ENCODE measurements around the gene SUFU. TPM values are rescaled to one million over a fixed set of nuclear protein-coding genes. Genes with fewer than 3 reads are reported as not detected.

Gene SUFU
- total and polyA plus RNA-seq, 2 of the 8 experiments (the other 6 are each of a cell fraction or from before 2014, with no cell fraction given), result 7.0 to 10.8 TPM

GRCh38 chr10:102534333-102534732 lies 30.6 kb downstream of the SUFU start:
- H3K36me3 ChIP-seq (ENCODE audit: control insufficient read depth in 2 of 4, insufficient read depth in 4 of 4, low read length in 3 of 4), result no peaks in the 10 kb centered on the region
- H3K23me2 ChIP-seq (ENCODE audit: low read depth, low read length), result no peaks in the 10 kb centered on the region
- no peaks in the 10 kb centered on the region for H3K9me3 ChIP-seq (ENCODE audit: insufficient read depth in 2 of 2, low read depth in 1 of 2, low read length in 1 of 2)
- H3K79me1 ChIP-seq (ENCODE audit: low read depth, low read length), result no peaks in the 10 kb centered on the region
- DNase-seq (ENCODE audit: low read depth in 1 of 2, low spot score in 2 of 2) (no peak), FAIRE-seq (no peak)
- no peak overlapping the region for H2BK20ac ChIP-seq (ENCODE audit: low read length)
- no peak overlapping the region for H3K4ac ChIP-seq (replicated peaks; ENCODE audit: insufficient read length, low read depth, low read length)
- no peak overlapping the region for H3K23ac ChIP-seq (ENCODE audit: insufficient read length)
- H3K27ac ChIP-seq (ENCODE audit: low read depth, low read length), result no peak overlapping the region
- no peak overlapping the region for H2BK15ac ChIP-seq (ENCODE audit: low read length)
- no peak overlapping the region for H4K5ac ChIP-seq (ENCODE audit: insufficient read length, low read depth, low read length)
- H2AK5ac ChIP-seq (ENCODE audit: low read depth, low read length), result no peak overlapping the region
- H4K8ac ChIP-seq (ENCODE audit: extremely low read depth, insufficient read depth, low read length), result no peak overlapping the region
- H4K20me1 ChIP-seq (replicated peaks in 1 of 2; ENCODE audit: control insufficient read depth in 1 of 2, insufficient read depth in 2 of 2, low read length in 2 of 2), result peaks cover 2 to 4% of the 10 kb centered on the region in 2 experiments
- no peak overlapping the region for H3K14ac ChIP-seq (ENCODE audit: insufficient read length)
- no peak overlapping the region for H4K91ac ChIP-seq (replicated peaks; ENCODE audit: insufficient read length, low read length)
- H3K4me1 ChIP-seq (replicated peaks in 1 of 4; ENCODE audit: control insufficient read depth in 3 of 4, insufficient read depth in 4 of 4, low read length in 3 of 4), result no peaks in the 10 kb centered on the region
- CTCF ChIA-PET (ENCODE audit: partially characterized antibody), result interaction anchor here (1.0 to 1.8 kb wide), 2 partner anchors 11 to 49 kb away, joined by 3 to 6 read pairs; no protein-coding TSS in a partner anchor
- POLR2A ChIA-PET (ENCODE audit: partially characterized antibody), result interaction anchor here (0.7 kb wide), 1 partner anchor 156 kb away, joined by 3 read pairs; no protein-coding TSS in a partner anchor
- no peak overlapping the region for H2BK120ac ChIP-seq (replicated peaks; ENCODE audit: low read depth, low read length)
- no peaks in the 10 kb centered on the region for H3K79me2 ChIP-seq (ENCODE audit: control insufficient read depth in 1 of 2, insufficient read depth in 2 of 2, low read length in 2 of 2)
- no peaks in the 10 kb centered on the region for H3K27me3 ChIP-seq (replicated peaks in 1 of 4; ENCODE audit: control insufficient read depth in 3 of 4, extremely low read depth in 1 of 4, insufficient read depth in 3 of 4, low read length in 3 of 4)
- 95% methylated on average over 13 of the region's 13 CpGs; no CpG with 5 or more reads in 1 of the 2 experiments for WGBS, 2 experiments (ENCODE audit: extremely low coverage in 1 of 2, insufficient coverage in 1 of 2, insufficient read length in 1 of 2, insufficient replicate concordance in 2 of 2, low coverage in 1 of 2, low lambda C conversion rate in 2 of 2, missing lambda C conversion rate in 1 of 2)
- H3K9ac ChIP-seq (replicated peaks in 1 of 4; ENCODE audit: extremely low read depth in 1 of 4, low read depth in 3 of 4, low read length in 3 of 4), result no peak overlapping the region
- H2BK12ac ChIP-seq (ENCODE audit: low read depth, low read length), result no peak overlapping the region
- H2BK5ac ChIP-seq (ENCODE audit: low read depth, low read length), result no peak overlapping the region
- no peak overlapping the region for H2AFZ ChIP-seq (ENCODE audit: low read length)
- H3K18ac ChIP-seq (ENCODE audit: extremely low read depth, low read length), result no peak overlapping the region
- no peak overlapping the region for H3K4me2 ChIP-seq (ENCODE audit: insufficient read depth in 1 of 2, low read depth in 2 of 2, low read length in 2 of 2)
- no peak overlapping the region for H3K4me3 ChIP-seq (ENCODE audit: extremely low read depth in 1 of 4, insufficient read depth in 2 of 4, low read depth in 3 of 4, low read length in 4 of 4)
- H3K56ac ChIP-seq (replicated peaks; ENCODE audit: insufficient read length, low read depth, low read length), result no peak overlapping the region
- TF ChIP-seq ATF3 (IDR thresholded peaks at IDR 0.05; ENCODE audit: insufficient read depth, low read depth, low read length) (no peak), KDM4A (IDR thresholded peaks at IDR 0.05; ENCODE audit: low read depth, low read length, severe bottlenecking) (no peak), SIN3A (conservative IDR thresholded peaks at IDR 0.05 in 1 of 2, IDR thresholded peaks at IDR 0.05 in 1 of 2; ENCODE audit: low read depth in 1 of 2, low read length in 2 of 2) (no peak), RNF2 (IDR thresholded peaks at IDR 0.05; ENCODE audit: borderline replicate concordance, low read depth, low read length, missing control alignments, poor library complexity, severe bottlenecking) (no peak), GABPA (IDR thresholded peaks at IDR 0.05; ENCODE audit: borderline replicate concordance, insufficient read depth, low read length) (no peak), POU5F1 (IDR thresholded peaks at IDR 0.05; ENCODE audit: low read depth, low read length) (no peak)

Data from H1 (cell line).